ENCODE data around the gene ZNF365. TPM values are rescaled to one million over a fixed set of nuclear protein-coding genes. Genes with fewer than 3 reads are reported as not detected.
"Not testable (repeated sequence)": the region's sequence is repeated elsewhere in the genome, so short reads cannot be mapped to it uniquely, and the experiment has no call there.

Gene ZNF365
- total RNA-seq, 1 experiment from 2014 or later, result 4.0 TPM

DNA sequence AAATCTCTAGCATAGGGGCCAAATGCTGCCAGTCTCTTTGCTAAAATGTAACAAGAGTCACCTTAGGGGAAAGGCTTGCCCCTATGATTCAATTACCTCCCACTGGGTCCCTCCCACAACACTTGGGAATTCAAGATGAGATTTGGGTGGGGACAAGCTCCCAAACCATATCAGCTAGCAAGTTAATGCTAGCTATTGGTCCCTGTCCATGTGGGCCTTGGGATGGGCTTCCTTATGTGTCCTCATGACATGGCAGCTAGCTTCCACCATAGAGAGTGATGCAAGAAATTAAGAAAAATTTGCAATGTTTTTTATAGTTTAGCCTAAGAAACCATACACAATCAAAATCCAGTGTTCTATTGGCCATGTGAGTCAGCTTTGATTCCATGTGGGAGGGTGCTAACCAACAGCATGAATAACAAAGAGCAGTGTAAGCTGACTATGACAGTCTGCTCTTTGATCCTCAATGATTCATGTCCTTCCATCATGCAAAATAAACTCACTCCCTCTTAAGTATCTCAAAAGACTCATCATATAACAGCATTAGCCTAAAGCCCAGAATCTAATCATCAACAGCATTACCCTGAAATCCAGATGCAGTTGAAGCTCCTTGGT, 21.7 kb upstream of the ZNF365 start:
- DNase-seq, result no peak
- Mint-ChIP-seq H3K27me3 (ENCODE audit: unreplicated experiment) (no peaks in the 10 kb centered on the region), H3K4me1 (ENCODE audit: low read depth, unreplicated experiment) (no peaks in the 10 kb centered on the region), H3K36me3 (ENCODE audit: insufficient read depth, unreplicated experiment) (no peaks in the 10 kb centered on the region), H3K27ac (ENCODE audit: unreplicated experiment) (no peak overlapping the region), H3K4me3 (ENCODE audit: low read depth, unreplicated experiment) (no peak overlapping the region), H3K9me3 (ENCODE audit: low read depth, unreplicated experiment) (peaks cover 11% of the 10 kb centered on the region)
- no TSS peak for BruUV-seq (replicated peaks)
- CTCF ChIA-PET, result no interaction called here
- intact Hi-C loops (cut with micrococcal nuclease; ENCODE audit: unreplicated experiment), result no loop called here
- TF ChIP-seq, protein P1, sequence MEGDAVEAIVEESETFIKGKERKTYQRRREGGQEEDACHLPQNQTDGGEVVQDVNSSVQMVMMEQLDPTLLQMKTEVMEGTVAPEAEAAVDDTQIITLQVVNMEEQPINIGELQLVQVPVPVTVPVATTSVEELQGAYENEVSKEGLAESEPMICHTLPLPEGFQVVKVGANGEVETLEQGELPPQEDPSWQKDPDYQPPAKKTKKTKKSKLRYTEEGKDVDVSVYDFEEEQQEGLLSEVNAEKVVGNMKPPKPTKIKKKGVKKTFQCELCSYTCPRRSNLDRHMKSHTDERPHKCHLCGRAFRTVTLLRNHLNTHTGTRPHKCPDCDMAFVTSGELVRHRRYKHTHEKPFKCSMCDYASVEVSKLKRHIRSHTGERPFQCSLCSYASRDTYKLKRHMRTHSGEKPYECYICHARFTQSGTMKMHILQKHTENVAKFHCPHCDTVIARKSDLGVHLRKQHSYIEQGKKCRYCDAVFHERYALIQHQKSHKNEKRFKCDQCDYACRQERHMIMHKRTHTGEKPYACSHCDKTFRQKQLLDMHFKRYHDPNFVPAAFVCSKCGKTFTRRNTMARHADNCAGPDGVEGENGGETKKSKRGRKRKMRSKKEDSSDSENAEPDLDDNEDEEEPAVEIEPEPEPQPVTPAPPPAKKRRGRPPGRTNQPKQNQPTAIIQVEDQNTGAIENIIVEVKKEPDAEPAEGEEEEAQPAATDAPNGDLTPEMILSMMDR (IDR thresholded peaks at IDR 0.05; ENCODE audit: unreplicated experiment), result no peak

DNA sequence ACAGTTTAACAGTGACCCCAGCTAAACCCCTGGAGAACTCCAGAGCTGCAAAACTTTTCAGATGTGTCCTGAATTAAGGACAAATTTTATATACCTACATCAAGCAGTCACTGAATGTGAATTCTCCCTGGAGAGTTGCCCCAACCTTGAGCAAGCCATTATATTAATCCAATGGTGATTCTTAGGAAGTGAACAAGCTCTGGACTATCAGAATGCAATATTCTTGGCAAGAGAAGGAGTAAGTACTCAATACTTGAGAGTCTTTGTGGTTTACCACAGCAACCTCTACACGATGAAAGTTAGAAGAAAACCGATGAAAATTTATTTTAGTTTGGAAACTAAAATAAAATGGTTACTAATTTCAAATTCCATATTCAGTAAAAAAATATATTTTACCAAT, 19.3 kb upstream of the ZNF365 start:
- CTCF ChIA-PET, result no interaction called here
- intact Hi-C loops (cut with micrococcal nuclease; ENCODE audit: unreplicated experiment), result no loop called here
- no peak for DNase-seq

DNA sequence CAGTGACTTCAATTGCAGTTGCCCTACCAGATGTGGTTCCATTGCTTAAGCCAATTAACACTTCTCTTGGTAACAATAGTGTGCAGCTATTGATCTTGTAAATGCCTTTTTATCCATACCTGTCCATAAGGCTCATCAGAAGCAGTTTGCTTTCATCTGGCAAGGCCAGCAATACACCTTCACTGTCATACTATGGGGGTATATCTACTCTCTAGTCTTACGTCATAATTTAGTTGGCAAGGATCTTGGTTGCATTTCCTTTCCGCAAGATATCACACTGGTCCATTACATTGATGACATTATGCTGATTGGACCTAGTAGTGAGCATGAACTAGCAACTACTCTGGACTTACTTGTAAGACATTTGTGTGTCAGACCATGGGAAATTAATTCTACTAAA, 17.7 kb upstream of the ZNF365 start:
- no peak for DNase-seq
- Mint-ChIP-seq H3K4me3 (ENCODE audit: low read depth, unreplicated experiment) (no peak overlapping the region), H3K4me1 (ENCODE audit: low read depth, unreplicated experiment) (no peaks in the 10 kb centered on the region), H3K36me3 (ENCODE audit: insufficient read depth, unreplicated experiment) (no peaks in the 10 kb centered on the region), H3K27me3 (ENCODE audit: unreplicated experiment) (no peaks in the 10 kb centered on the region), H3K9me3 (ENCODE audit: low read depth, unreplicated experiment) (peaks cover 4% of the 10 kb centered on the region), H3K27ac (ENCODE audit: unreplicated experiment) (no peak overlapping the region)
- CTCF ChIA-PET, result no interaction called here
- intact Hi-C loops (cut with micrococcal nuclease; ENCODE audit: unreplicated experiment), result no loop called here
- TF ChIP-seq, protein P1 (IDR thresholded peaks at IDR 0.05; ENCODE audit: unreplicated experiment), result no peak
- no TSS peak for BruUV-seq (replicated peaks)

More for the DNA sequence above, 19.3 kb upstream of the ZNF365 start:
- Mint-ChIP-seq H3K27ac (ENCODE audit: unreplicated experiment) (no peak overlapping the region), H3K36me3 (ENCODE audit: insufficient read depth, unreplicated experiment) (no peaks in the 10 kb centered on the region), H3K27me3 (ENCODE audit: unreplicated experiment) (no peaks in the 10 kb centered on the region), H3K4me3 (ENCODE audit: low read depth, unreplicated experiment) (no peak overlapping the region), H3K9me3 (ENCODE audit: low read depth, unreplicated experiment) (peaks cover 10% of the 10 kb centered on the region), H3K4me1 (ENCODE audit: low read depth, unreplicated experiment) (no peaks in the 10 kb centered on the region)
- BruUV-seq (replicated peaks), result no TSS peak
- TF ChIP-seq, protein P1 (IDR thresholded peaks at IDR 0.05; ENCODE audit: unreplicated experiment), result no peak

GRCh38 chr10:62358151-62358550, 16.0 kb upstream of the ZNF365 start:
- H3K27me3 Mint-ChIP-seq (ENCODE audit: unreplicated experiment); H3K36me3 Mint-ChIP-seq (ENCODE audit: insufficient read depth, unreplicated experiment): not testable (repeated sequence)

DNA sequence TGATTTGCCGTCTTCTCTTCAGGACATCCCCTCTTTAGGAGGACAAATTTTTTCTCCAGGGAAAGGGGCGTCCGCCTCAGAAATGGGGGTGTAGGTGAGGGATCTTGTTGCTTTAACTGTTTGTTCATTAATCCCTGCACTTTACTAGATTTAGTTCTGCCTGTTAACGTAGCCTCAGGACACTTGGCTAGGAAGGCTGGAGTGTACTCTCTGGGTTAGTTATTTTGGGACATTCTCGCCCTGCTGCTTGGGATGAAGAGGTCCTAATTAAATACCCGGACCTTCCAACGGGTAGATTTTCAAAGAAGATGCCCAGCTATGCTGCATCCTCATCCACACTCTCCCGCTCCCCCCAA, 552 bp upstream of the ZNF365 start:
- peaks cover 16% of the 10 kb centered on the region for H3K36me3 Mint-ChIP-seq (ENCODE audit: insufficient read depth, unreplicated experiment)
- H3K4me1 Mint-ChIP-seq (ENCODE audit: low read depth, unreplicated experiment), result peaks cover 14% of the 10 kb centered on the region
- H3K9me3 Mint-ChIP-seq (ENCODE audit: low read depth, unreplicated experiment), result no peaks in the 10 kb centered on the region
- H3K27ac Mint-ChIP-seq (ENCODE audit: unreplicated experiment), result no peak overlapping the region
- BruUV-seq (replicated peaks), result no TSS peak
- peak overlapping the region; percentile 71 for H3K4me3 Mint-ChIP-seq (ENCODE audit: low read depth, unreplicated experiment)
- intact Hi-C loops (cut with micrococcal nuclease; ENCODE audit: unreplicated experiment), result no loop called here
- CTCF ChIA-PET, result no interaction called here
- no peaks in the 10 kb centered on the region for H3K27me3 Mint-ChIP-seq (ENCODE audit: unreplicated experiment)
- TF ChIP-seq, protein P1 (IDR thresholded peaks at IDR 0.05; ENCODE audit: unreplicated experiment), result no peak
- DNase-seq, result no peak

More at GRCh38 chr10:62358151-62358550, 16.0 kb upstream of the ZNF365 start:
- H3K4me1 Mint-ChIP-seq (ENCODE audit: low read depth, unreplicated experiment); DNase-seq; H3K27ac Mint-ChIP-seq (ENCODE audit: unreplicated experiment); BruUV-seq (replicated peaks); H3K9me3 Mint-ChIP-seq (ENCODE audit: low read depth, unreplicated experiment); H3K4me3 Mint-ChIP-seq (ENCODE audit: low read depth, unreplicated experiment); intact Hi-C loops (cut with micrococcal nuclease; ENCODE audit: unreplicated experiment): not testable (repeated sequence)
- CTCF ChIA-PET, result interaction anchor here (0.9 kb wide), 1 partner anchor 26 kb away, joined by 4 read pairs; no protein-coding TSS in a partner anchor
